Spinal cord (tissue), 10 donors: ENCODE results near the gene ZNF865. TPM values are rescaled to one million over a fixed set of nuclear protein-coding genes. Genes with fewer than 3 reads are reported as not detected.
A peak's percentile ranks its signal among the peaks of the same experiment; 100 is the strongest.

Experiments
- DNase-seq, 6 donors: peaks; one replicate each; pipeline versions ENCODE4 v3.0.0 to v3.0.0-alpha.2; 2013 to 2015; ENCODE audit warnings: low spot score in 6 of 6, low read depth in 4 of 6
- H3K27ac ChIP-seq: one replicate; pipeline ENCODE4 v1.5.1; 2013; ENCODE audit warnings: low read depth, low read length, control low read depth
- H3K27me3 ChIP-seq: one replicate; pipeline ENCODE4 v1.6.1; 2013; ENCODE audit warnings: low read length; ENCODE audit not compliant: control insufficient read depth, insufficient read depth
- H3K36me3 ChIP-seq: one replicate; pipeline ENCODE4 v1.6.1; 2013; ENCODE audit warnings: low read length; ENCODE audit not compliant: control insufficient read depth, insufficient read depth
- H3K4me1 ChIP-seq: one replicate; pipeline ENCODE4 v1.6.1; 2013; ENCODE audit warnings: low read length; ENCODE audit not compliant: control insufficient read depth, insufficient read depth
- H3K4me3 ChIP-seq: one replicate; pipeline ENCODE4 v1.5.1; 2013; ENCODE audit warnings: low read depth, low read length, control low read depth
- H3K9me3 ChIP-seq: one replicate; pipeline ENCODE4 v1.6.1; 2013; ENCODE audit warnings: low read length; ENCODE audit not compliant: control insufficient read depth, insufficient read depth
- WGBS: methylation state at CpG from one replicate; pipeline ENCODE4 v1.1.5; 2013; ENCODE audit warnings: missing lambda C conversion rate; ENCODE audit not compliant: insufficient coverage; 5-methylcytosine and 5-hydroxymethylcytosine counted together
- polyA plus RNA-seq, 2 donors: library from polyadenylated mRNA; unstranded; fragments of 120-200 nt; gene quantifications; one replicate each; pipeline ENCODE4 v1.2.1, GENCODE V29; 2013; ENCODE audit not compliant: insufficient read length in 2 of 2
- total RNA-seq, 2 donors: library from RNA; depleted of rRNA in 1 of 2; stranded (reverse); fragments of 120-200 nt in 1 of 2; fragments of >200 nt in 1 of 2; gene quantifications; one replicate each; pipeline versions ENCODE4 v1.2.3 to v1.2.4, GENCODE V29; 2013 to 2014
- donor health status: healthy.

Gene ZNF865
- total and polyA plus RNA-seq, 4 donors = 1.4 to 15.4 (median 8.5) TPM

DNA sequence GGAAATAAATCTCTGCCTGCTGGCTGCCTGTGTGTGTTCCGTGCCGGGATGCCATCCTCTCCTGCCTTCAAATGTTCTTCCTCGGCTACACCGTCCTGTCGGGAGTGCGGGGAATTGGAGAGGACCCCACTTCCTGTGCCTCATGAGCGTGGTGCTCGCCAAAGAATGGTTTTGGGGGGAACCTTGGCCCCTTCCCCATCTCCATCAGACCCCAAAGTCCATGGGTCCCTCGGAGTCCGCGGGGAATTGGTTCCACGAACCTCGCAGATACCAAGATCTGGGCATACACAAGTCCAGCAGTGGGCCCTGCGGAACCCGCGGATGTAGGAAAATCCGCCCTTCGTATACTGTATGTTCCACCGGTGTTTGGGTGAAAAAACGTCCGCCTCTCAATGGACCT is 2.3 kb upstream of the ZNF865 start:
- DNase-seq = no peak
- H3K4me1 ChIP-seq = peaks cover 38% of the 10 kb centered on the region
- H3K27ac ChIP-seq = no peak overlapping the region
- H3K4me3 ChIP-seq = no peak overlapping the region
- H3K27me3 ChIP-seq = no peaks in the 10 kb centered on the region
- peaks cover 22% of the 10 kb centered on the region for H3K36me3 ChIP-seq
- 92% methylated on average over 19 of the region's 21 CpGs for WGBS
- no peaks in the 10 kb centered on the region for H3K9me3 ChIP-seq

DNA sequence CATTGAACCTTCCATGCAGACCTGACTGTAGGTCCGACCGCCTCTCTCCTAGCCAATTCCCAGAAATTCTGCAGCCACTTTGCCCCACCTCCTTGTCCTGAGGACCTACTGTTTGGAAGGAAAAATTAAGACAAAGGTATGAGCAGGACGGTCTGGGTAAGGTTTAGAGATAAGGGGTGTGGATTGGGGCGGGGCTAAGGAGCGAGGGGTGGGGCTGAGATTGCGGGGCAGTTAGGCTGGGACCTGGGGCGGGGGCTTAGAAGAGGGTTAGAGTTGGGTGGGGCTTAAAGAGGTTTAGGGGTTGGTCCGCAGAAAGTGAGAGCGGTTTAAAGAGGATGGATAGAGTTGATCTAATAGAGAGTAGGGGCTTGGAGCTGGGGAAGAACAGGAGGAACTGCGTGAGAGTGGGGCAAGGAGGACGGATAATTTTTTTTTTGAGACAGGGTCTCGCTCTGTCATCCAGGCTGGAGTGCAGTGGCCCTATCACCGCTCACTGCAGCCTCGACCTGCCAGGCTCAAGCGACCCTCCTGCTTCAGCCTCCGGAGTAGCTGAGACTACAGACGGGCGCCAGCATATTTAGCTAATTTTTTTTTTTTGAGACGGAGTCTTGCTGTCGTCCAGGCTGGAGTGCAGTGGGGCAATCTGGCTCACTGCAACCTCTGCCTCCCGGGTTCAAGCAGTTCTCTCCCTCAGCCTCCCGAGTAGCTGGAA is 1.7 kb upstream of the ZNF865 start:
- H3K36me3 ChIP-seq = peaks cover 22% of the 10 kb centered on the region
- peaks cover 38% of the 10 kb centered on the region for H3K4me1 ChIP-seq
- no peak overlapping the region for H3K27ac ChIP-seq
- no peak for DNase-seq
- no peaks in the 10 kb centered on the region for H3K9me3 ChIP-seq
- 78% methylated on average over 20 of the region's 22 CpGs for WGBS
- H3K27me3 ChIP-seq = no peaks in the 10 kb centered on the region
- no peak overlapping the region for H3K4me3 ChIP-seq

DNA sequence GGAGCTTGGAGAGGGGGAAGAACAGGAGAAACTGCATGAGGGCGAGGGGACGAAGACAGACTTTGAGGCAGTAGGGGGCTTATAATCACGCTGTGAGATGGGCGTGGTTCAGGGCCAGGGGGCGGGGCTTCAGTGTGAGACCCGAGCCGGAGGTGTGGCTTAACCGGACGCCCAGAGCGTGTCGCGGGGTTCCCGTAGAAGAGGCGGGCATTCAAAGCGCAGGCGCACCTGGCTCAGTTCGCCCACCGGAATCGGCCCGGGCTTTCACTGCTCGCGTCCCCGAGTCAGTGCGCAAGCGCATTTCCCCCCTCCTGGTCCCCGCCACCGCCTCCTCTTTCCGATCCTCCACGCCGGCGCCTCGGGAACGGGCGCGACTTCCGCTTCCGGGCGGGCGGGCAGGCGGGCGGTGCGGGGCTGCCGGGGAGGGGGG is 225 bp upstream of the ZNF865 start:
- DNase-seq = peak; percentile 89 to 99 (median 96)
- peak overlapping the region; percentile 98 for H3K27ac ChIP-seq

DNA sequence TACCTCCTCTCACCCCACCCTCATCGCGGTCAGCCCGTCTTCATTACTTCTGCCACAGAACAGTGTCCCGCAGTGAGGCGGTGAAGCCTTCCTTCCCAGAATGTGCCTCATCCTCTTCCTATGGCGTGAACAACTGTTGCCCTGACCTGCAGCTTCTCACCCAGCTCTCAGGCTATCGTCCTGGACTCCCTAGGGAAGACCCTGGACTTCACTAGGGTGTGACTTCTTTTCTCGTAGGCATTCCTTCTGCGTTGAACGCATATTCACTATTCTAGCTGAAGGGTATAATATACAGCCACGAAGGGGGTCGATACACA is 982 bp downstream of the ZNF865 start:
- Histone ChIP-seq H3K9me3 (no peaks in the 10 kb centered on the region), H3K36me3 (peaks cover 26% of the 10 kb centered on the region), H3K27me3 (no peaks in the 10 kb centered on the region), H3K27ac (peak overlapping the region; percentile 93), H3K4me3 (peak overlapping the region; percentile 80), H3K4me1 (peaks cover 28% of the 10 kb centered on the region)
- WGBS = 31% methylated on average over 12 of the region's 12 CpGs
- DNase-seq = no peak

More for the DNA sequence above, 225 bp upstream of the ZNF865 start:
- Histone ChIP-seq H3K4me3 (peak overlapping the region; percentile 56), H3K4me1 (peaks cover 34% of the 10 kb centered on the region), H3K36me3 (peaks cover 22% of the 10 kb centered on the region), H3K9me3 (no peaks in the 10 kb centered on the region), H3K27me3 (no peaks in the 10 kb centered on the region)
- WGBS = under 1% methylated on average over 21 of the region's 43 CpGs

DNA sequence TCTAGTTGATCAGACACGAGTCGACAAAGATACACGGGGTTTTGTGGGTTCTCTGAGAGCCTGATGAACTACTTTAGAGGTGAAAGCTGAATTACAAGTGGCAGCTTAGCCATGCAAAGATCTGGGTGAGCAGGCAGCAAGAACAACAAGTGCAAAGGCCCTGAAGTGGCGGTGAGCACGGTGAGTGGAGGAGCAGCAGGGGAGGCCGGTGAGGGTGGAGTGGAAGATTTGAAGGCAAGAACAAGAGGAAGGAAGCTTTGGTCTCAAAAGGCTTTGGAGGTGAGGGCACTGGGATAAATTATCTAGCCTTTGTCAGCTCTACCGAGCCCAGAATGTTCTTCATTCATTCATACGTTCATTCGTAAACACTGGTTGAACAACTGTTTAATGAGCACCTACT is 1.4 kb downstream of the ZNF865 start:
- peaks cover 30% of the 10 kb centered on the region for H3K36me3 ChIP-seq
- H3K27me3 ChIP-seq = no peaks in the 10 kb centered on the region
- no peak overlapping the region for H3K4me3 ChIP-seq
- H3K4me1 ChIP-seq = peaks cover 28% of the 10 kb centered on the region
- 87% methylated on average over 6 of the region's 9 CpGs for WGBS
- no peak for DNase-seq
- no peaks in the 10 kb centered on the region for H3K9me3 ChIP-seq
- H3K27ac ChIP-seq = no peak overlapping the region

DNA sequence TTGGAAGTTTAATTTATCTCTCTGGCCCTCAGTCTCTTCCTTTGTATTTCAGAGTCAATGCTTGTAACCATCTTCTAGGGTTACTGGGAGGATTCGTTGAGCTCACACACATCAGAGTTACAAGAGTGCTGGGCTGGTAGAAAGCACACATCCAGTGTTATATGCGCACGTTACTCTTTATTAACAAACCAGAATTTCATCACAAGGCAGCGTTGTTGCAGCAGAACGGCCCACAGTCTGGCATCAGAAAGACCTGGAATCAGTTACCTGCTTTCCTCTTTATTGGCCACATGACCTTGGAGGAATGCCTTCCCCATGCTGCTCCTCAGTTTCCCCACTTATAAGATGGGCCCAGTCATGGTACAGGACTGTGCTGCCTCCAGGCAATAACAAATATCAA is 3.9 kb downstream of the ZNF865 start:
- DNase-seq = no peak
- Histone ChIP-seq H3K9me3 (no peaks in the 10 kb centered on the region), H3K27me3 (no peaks in the 10 kb centered on the region), H3K36me3 (peaks cover 36% of the 10 kb centered on the region), H3K4me1 (peaks cover 22% of the 10 kb centered on the region), H3K27ac (no peak overlapping the region), H3K4me3 (no peak overlapping the region)
- 100% methylated on average over 5 of the region's 5 CpGs for WGBS

DNA sequence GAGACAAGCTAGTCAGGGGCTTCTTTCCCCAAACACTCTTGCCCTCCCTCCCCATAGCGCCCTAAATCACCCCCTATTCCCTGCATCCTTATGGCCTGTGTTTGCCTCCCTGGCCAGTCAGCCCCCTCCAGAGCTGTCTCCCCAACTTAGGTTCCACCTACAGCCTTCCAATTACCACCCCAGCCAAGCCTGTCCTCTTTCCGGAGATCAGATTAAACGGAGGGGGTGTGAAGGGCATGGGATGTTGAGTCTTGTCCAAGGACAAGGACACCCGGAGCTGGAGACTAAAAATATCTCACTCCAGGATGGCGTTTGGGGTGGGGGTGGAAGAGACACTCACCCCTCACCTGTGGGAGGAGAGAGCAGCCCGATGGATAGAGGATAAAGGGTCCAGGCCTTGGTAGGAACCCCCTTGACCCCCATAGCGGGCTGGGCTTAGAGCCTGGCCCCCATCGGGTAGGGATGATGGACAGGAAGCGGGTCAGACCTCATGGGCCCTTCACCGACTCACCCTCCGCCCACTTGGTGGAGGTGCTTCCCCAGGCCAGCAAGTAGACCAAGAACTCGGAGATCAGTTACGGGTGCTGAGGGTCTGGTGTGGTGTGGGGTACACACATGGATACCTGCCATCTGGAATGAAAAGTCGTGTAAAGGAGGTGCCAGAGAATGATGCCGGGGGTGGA is 6.0 kb downstream of the ZNF865 start:
- peaks cover 56% of the 10 kb centered on the region for H3K36me3 ChIP-seq
- DNase-seq = no peak
- H3K27me3 ChIP-seq = no peaks in the 10 kb centered on the region
- 96% methylated on average over 10 of the region's 15 CpGs for WGBS
- no peak overlapping the region for H3K4me3 ChIP-seq
- peaks cover 9% of the 10 kb centered on the region for H3K4me1 ChIP-seq
- H3K27ac ChIP-seq = no peak overlapping the region
- H3K9me3 ChIP-seq = no peaks in the 10 kb centered on the region

DNA sequence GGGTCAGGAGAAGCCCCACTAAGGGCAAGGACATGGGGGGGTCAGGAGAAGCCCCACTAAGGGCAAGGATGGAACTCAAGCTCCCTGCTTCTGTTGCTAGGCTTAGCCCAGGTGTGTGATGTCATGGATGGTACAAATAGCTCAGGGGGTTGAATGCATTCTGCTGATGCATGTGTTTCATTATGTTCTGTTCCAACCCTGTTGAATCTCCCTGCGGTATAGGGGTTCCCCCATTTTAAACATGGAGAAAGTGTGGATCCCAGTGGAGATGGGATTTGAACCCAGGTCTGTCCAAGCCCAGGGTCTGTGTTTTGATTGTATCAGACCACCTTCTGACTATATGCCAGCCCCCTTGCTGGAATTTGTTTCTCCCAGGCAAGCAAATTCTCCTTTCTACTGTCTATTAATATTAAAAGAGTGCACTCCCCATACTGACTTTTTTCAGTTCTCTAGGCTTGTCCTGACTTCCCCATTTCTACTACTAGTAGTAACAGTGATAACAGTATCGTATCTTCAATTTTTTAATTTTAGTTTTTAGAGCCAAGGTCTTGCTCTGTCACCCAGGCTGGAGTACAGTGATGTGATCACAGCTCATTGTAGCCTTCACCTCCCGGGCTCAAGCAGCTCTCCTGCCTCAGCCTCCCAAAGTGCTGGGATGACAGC is 6.7 kb downstream of the ZNF865 start:
- peaks cover 58% of the 10 kb centered on the region for H3K36me3 ChIP-seq
- 100% methylated on average over 2 of the region's 3 CpGs for WGBS
- peaks cover 3% of the 10 kb centered on the region for H3K4me1 ChIP-seq

DNA sequence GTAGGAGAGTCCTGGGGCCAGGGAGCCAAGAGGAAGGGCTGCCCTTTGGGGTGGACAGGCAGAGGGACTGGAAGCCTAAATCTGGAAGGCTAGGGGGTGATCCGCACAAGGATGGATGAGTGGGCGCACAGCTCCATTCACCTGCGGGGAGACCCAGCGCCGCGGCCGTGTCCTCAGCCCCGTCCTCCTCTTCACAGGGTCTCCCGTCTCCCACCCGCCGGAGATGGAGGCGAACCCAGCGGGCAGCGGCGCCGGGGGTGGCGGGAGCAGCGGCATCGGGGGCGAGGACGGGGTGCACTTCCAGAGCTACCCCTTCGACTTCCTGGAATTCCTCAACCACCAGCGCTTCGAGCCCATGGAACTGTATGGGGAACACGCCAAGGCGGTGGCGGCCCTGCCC is 7.9 kb downstream of the ZNF865 start:
- Histone ChIP-seq H3K27me3 (no peaks in the 10 kb centered on the region), H3K4me1 (no peaks in the 10 kb centered on the region), H3K4me3 (no peak overlapping the region), H3K9me3 (no peaks in the 10 kb centered on the region), H3K36me3 (peaks cover 62% of the 10 kb centered on the region), H3K27ac (no peak overlapping the region)
- no peak for DNase-seq
- 97% methylated on average over 18 of the region's 27 CpGs for WGBS

More for the DNA sequence above, 6.7 kb downstream of the ZNF865 start:
- no peak for DNase-seq
- Histone ChIP-seq H3K27ac (no peak overlapping the region), H3K9me3 (no peaks in the 10 kb centered on the region), H3K4me3 (no peak overlapping the region), H3K27me3 (no peaks in the 10 kb centered on the region)
